Ovary (tissue), 3 donors: ENCODE measurements around the gene NAGLU.

Experiments used
- CTCF ChIP-seq, 3 donors: fragments of 450-650 bp in 2 of 3; fragments of 200-600 bp in 1 of 3; IDR thresholded peaks; one replicate each; pipeline versions ENCODE4 v1.5.1 to v1.8.0; 2016 to 2022; ENCODE audit warnings: antibody characterized with exemption in 3 of 3, mild to moderate bottlenecking in 1 of 3
- EP300 ChIP-seq: sonication (generic); formaldehyde crosslinking; IDR thresholded peaks from one replicate; pipeline ENCODE4 v1.6.1; 2017; ENCODE audit warnings: antibody characterized with exemption
- POLR2A ChIP-seq: fragments of 450-650 bp; IDR thresholded peaks from one replicate; pipeline ENCODE4 v1.6.1; 2017; ENCODE audit warnings: antibody characterized with exemption, mild to moderate bottlenecking, moderate library complexity
- donor health status: DM: no; HTN: no; CAD: no.

- no peak for TF ChIP-seq POLR2A
- TF ChIP-seq EP300: no peak
- TF ChIP-seq CTCF (IDR thresholded peaks at IDR 0.05): no peak
Measured at GRCh38 chr17:42520540-42520951, 15.5 kb upstream of the NAGLU start.
